WI38 (cell line): ENCODE measurements around the gene CDC42EP1.
"Not testable (repeated sequence)": the region's sequence is repeated elsewhere in the genome, so short reads cannot be mapped to it uniquely, and the experiment has no call there.

Source experiments
- H3K4me3 ChIP-seq: 2 replicates; pipeline ENCODE4 v1.5.1; 2011; ENCODE audit warnings: low read depth, mild to moderate bottlenecking, control low read depth, low read length
- CTCF ChIP-seq: IDR thresholded peaks from 2 replicates; pipeline ENCODE4 v1.5.1; 2012; ENCODE audit warnings: low read depth, mild to moderate bottlenecking, control low read depth, low read length

Gene CDC42EP1

GRCh38 chr22:37525746-37526350, 34.4 kb upstream of the CDC42EP1 start:
- TF ChIP-seq CTCF, result no peak
- H3K4me3 ChIP-seq, result no peak overlapping the region

DNA sequence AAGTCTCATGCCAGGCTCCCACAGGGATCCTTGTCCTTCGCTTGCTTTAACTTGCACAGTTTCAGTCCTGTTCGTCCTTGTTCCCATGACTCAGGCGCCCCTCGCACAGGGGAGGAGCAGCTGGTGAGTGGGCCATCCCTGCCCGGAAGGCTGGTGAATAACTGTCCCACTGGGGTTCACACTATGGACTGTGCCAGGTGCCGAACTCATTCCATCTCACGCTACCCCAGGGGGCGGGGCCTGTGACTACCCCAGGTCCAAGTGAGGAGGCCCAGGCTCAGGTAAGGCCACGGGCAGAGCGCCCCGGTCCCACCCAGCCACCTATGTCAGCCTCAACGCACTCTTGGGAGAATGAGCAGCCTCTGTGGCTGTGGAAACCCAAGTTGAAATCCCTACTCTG, 33.9 kb upstream of the CDC42EP1 start:
- no peak for TF ChIP-seq CTCF
- no peak overlapping the region for H3K4me3 ChIP-seq

GRCh38 chr22:37527081-37527752, 33.1 kb upstream of the CDC42EP1 start:
- not testable (repeated sequence) for H3K4me3 ChIP-seq

DNA sequence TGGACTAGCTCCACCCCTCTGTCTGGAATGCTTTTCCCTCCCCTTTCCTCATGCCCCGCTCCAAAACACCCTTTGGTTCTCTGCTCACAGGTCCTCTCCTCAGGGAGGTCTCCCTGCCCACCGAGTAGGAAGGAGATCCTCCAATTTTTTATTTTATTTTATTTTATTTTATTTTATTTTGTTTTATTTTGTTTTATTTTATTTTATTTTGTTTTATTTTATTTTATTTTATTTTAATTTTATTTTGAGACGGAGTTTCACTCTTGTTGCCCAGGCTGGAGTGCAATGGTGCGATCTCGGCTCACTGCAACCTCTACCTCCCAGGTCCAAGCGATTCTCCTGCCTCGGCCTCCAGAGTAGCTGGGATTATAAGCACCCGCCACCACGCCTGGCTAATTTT, 32.3 kb upstream of the CDC42EP1 start:
- H3K4me3 ChIP-seq, result not testable (repeated sequence)

- no peak overlapping the region for H3K4me3 ChIP-seq
- TF ChIP-seq CTCF, result no peak
These were observed 30.5 kb upstream of the CDC42EP1 start for GRCh38 chr22:37529652-37530345.

- no peak overlapping the region for H3K4me3 ChIP-seq
- TF ChIP-seq CTCF, result no peak
These were observed 26.3 kb upstream of the CDC42EP1 start for GRCh38 chr22:37533995-37534394.

DNA sequence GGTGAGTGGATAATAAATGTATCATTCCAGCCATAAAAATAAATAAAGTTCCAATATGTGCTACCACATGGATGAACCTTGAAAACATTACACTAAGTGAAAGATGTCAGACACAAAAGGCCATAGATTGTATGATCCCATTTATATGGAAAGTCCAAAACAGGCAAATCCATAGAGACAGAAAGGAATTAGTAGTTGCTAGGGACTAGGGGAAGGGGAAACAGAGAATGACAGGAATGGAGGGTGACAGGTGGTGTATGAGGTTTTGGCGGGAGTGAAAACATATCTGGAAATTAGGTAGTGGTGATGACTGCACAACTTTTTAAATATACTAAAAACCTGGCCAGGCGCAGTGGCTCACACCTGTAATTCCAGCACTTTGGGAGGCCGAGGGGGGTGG, 25.8 kb upstream of the CDC42EP1 start:
- no peak overlapping the region for H3K4me3 ChIP-seq
- no peak for TF ChIP-seq CTCF

GRCh38 chr22:37535159-37535558, 25.1 kb upstream of the CDC42EP1 start:
- no peak for TF ChIP-seq CTCF
- no peak overlapping the region for H3K4me3 ChIP-seq
